ENCODE measurements around the gene LCN12.

The LCN12 gene

DNA sequence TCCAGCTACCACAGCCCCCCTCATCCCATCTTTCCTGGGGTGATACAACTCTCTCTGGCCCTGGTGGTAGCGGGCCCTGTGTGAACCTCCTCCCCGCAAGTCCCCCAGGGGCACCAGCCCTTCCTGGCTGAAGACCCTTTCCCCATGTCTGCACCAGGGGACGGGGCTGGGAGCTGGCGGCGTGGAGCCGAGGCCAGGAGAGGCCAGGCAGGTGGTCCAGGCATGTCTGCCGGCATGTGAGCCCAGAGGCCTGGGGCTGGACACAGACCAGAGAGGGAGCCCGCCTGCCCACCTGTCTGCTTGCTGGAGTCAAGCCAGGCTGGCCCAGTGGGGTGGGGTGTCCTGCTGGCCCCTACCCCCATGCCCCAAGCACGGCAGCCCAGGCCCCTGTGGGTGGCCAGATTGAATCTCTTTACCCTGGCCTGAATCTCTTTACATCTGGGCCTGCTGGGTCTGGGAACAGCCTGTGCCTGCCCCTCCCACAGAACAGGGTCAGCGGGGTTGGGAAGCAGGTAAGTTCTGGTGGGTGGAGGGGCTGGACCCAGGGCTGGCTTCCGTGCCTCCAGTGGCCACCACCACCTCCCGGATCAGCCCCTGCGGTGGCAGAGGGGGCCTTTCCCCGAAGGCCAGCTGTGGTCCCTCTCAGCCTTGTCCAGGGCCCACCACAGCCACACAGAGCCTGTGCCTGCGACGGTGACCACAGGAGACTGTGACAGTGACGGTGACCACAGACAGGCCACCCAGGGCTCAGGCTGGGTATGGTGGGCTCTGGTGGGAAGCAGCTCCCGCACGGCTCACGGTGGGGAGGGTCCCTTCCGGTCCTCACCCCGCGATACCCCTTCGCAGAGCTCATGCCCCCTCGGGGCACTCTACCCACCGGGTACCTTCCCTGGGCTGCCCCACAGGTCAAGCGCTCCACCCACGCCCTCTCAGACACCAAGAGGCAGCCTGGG is 7.1 kb downstream of the LCN12 start:
- DNase-seq, result no peak

DNA sequence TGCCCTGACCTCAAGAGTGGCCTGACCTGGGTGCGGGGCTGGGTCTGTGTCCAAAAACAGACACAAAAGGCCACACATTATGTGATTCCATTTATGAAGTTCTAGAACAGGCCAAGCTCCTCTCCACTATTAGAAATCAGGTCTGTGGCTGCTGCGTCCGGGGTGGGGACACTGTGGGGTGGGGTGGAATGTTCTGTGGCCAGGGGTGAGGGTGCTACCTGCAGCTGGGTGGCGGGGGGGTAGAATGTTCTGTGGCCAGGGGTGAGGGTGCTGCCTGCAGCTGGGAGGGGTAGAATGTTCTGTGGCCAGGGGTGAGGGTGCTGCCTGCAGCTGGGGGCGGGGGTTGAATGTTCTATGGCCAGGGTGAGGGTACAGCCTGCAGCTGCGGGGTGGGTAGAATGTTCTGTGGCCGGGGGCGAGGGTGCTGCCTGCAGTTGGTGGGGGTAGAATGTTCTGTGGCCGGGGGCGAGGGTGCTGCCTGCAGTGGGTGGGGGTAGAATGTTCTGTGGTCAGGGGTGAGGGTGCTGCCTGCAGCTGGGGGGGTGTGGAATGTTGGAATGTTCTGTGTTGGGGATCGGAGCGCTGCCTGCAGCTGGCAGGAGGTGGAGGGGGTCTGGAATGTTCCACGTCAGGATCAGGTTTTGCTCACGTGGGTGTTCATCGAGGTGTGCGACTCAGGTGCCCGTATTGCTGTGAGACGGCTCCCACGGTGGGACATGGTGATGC is 8.3 kb downstream of the LCN12 start:
- no peak for DNase-seq

DNA sequence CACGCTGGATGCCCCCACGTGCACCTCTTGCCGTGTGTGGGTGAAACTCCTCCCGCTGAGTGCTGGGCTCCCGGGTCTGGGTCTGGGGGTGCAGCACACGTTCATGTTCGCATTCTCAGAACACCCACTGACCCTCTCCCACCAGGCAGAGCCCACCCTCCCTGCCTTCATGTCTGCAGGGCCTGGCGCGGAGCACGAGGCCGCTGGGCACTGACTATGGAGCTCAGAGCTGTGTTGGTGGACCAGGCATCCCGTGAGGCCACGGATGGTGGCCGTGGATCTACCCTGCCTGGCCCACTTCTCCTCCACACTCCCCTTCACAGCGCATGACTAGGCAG is 8.8 kb downstream of the LCN12 start:
- DNase-seq, result no peak

- no peak for DNase-seq
Measured at GRCh38 chr9:136961279-136962065, 9.4 kb downstream of the LCN12 start.

GRCh38 chr9:136962163-136962562 is 10.1 kb downstream of the LCN12 start:
- no peak for DNase-seq

GRCh38 chr9:136962701-136963248 is 10.7 kb downstream of the LCN12 start:
- no peak for DNase-seq

GRCh38 chr9:136963341-136963740 is 11.3 kb downstream of the LCN12 start:
- no peak for DNase-seq

GRCh38 chr9:136963751-136964150 is 11.7 kb downstream of the LCN12 start:
- DNase-seq, result no peak

DNA sequence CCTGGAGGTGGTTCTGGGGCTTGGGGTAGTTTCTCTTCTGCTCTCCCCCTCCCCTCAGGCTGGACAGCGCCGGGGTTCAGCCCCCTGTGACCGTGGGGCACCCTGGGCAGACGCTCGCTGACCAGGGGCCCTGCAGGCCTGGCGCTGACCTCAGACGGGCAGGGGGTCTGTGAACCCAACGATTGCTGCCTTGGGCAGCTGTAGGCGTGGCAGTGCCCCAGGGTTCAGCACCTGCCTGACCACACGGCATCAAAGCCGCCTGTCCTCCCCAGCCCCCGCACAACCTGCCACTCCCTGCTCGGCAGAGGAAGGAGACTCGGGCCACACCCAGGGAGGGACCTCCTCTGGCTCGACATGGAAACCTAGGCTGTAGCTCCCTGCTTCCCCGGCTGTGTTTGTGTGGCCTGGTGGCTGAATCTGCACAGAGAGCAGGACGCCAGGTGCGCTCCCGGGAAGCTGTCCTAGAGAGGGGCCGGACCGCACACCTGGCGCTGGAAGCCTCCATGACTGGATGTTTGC is 12.2 kb downstream of the LCN12 start:
- DNase-seq, result no peak

DNA sequence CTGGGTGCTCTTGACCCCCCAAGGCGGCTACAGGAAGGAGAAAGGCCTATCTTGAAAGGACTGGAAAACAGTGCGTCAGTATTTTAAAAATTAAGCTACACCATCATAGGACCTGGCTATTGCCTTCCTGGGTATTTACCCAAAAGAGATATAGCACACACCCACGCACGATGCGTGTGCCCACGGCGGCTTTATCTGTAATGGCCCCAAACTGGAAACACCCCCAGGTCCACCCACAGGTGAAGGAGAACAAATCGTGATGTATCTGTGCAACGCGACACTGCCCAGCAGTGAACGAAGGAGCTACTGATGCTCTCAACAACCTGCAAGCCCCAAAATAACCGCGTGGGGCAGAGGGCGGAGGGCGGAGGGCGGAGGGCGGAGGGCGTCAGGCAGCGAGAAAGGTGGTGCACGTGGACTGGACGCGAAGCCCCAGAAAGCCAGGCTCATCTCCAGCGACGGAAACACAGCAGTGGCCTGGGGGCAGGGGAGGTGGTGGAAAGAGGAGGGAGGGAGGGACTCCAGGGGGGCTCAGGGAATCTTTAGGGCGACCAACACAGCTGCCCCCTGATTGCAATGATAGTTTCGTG is 12.9 kb downstream of the LCN12 start:
- DNase-seq, result no peak

GRCh38 chr9:136965771-136966484 is 13.9 kb downstream of the LCN12 start:
- DNase-seq, result no peak

GRCh38 chr9:136968333-136969127 is 16.5 kb downstream of the LCN12 start:
- DNase-seq, result no peak

DNA sequence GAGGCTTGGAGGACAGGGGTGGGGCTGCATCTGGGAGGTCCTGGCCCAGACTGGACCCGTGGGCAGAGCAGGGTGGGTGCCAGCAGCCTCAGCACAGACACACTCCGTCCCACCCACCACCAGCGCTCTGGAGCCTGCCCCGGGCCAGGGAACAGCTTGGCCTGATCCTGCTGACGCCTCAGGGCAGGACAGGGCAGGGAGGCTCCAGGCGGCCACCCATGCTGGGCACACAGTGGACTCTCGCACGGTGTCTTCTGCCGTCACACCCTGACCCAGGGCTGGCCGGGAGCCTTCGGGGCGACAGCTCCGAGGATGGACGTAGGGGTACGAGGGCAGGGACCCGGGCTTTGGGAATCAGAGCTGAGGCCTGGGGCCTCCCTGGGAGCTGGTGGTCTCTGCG is 17.1 kb downstream of the LCN12 start:
- DNase-seq, result no peak

DNA sequence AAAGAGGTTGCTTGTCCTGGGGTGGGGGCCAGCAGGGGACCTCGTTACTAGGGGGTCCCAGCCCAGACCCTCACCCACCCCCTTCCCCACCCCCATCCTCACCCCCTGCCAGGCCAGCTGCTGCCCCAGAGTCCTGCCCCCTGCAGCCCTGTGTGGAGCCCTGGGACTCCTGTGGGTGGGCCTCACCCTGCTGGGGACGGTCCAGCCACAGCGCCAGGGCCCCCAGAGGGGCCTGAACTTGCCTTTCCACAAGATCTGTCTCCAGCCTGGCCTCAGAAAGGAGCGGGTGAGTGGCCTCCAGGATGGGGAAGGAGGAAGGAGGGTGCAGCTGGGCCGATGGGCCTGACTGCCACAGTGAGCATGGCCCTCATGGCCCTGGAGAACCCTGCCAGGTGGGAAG is 17.7 kb downstream of the LCN12 start:
- no peak for DNase-seq

DNA sequence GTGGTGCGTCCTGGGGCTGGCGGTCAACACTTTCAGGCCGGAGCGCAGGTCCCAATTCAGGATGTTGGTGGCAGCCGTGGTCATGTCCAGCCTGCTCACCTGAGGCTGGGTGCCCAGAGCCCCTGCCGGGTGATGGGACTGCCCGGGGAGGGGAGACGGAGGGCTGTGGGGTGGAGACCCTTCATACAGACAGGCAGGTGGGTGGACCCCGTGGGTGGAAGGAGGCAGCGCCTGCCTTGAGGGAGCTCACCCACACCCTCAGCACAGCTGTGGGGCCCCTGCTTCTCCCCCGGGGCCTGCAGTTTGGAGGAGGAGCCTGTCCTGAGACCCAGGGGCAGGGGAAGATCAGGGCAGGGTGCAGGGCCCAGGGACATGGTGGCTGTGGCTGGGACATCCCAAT is 18.3 kb downstream of the LCN12 start:
- DNase-seq, result no peak

GRCh38 chr9:136971746-136972145 is 19.7 kb downstream of the LCN12 start:
- no peak for DNase-seq

DNA sequence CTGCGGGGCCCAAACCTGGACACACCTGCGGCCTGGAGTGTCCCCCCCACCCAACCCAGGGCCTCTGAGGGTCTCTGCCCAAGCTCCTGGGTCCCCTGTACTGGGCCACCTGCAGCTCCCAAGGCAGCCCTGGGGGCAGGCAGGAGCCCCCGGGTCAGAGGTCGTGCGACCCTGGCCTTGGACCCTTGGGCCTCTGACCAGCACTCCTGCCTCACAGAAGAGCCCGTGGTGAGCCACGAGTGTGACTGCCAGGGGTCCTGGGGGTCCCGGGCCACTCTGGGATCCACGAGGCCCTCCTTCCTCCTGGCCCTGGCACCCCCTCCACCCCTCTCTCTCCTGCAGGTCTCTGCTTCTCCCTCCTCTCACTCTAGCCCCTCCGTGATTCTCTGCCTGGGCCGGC is 20.3 kb downstream of the LCN12 start:
- no peak for DNase-seq

GRCh38 chr9:136972743-136973142 is 20.7 kb downstream of the LCN12 start:
- no peak for DNase-seq

DNA sequence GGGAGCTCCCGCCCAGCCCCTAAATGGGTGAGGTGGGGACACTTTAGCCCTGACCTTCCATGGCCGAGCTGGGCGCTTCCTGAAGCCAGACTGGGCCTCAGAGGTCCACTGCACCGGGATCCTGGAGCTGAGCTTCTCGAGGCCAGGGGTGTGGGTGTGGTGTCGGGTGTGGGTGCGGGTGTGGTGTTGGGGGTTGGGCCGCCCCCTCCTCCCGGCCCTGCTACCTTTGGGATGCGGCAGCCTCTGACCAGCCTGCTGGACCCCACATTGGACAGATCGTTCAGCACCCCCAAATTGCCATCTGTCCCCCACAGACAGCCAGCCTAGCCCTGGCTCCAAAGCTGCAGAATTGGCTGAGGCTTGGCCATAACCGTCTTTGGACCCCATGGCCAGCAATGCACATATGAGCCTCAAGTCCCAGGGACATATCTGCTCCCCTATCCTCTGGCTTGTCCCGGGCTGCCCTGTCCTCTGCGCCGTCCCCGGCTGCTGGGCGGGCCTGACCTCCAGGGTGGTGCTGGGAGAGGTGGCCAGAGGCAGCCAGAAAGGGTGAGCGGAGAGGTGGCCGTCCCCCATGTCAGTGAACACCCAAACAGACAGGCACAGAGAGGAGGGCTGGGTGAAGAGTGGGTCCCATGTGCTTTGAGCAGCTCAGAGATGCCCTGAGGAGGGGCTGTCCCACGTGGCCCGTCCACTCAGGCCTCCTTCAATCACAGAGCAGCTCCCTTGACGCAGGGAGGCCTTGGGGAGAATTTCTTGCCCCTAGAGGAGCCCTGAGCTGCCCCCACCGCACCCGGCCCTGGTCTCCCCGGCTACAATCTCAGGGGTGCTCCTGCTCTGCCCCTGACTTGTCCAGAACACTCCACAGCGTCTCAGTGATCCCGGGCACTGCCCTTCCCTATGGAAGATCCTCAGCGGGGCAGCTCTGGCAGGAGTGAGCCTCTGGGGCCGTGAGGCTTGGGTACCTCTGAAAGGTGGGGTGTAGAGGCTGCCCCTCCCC is 21.8 kb downstream of the LCN12 start:
- DNase-seq, result no peak

Data from NCI-H1092 (cell line).